Ishikawa (cell line): Measurements from ENCODE around the gene TBCE.

Experiments used
- EGR1 ChIP-seq: IDR thresholded peaks from 2 replicates; pipeline ENCODE4 v1.6.1; 2012
- EP300 ChIP-seq: IDR thresholded peaks from 2 replicates; pipeline ENCODE4 v1.6.1; 2012; ENCODE audit warnings: borderline replicate concordance
- MAX ChIP-seq: IDR thresholded peaks from 2 replicates; pipeline ENCODE4 v1.6.1; 2012
- YY1 ChIP-seq: IDR thresholded peaks from 2 replicates; pipeline ENCODE4 v1.6.1; 2012; ENCODE audit warnings: low read depth

- no peak for TF ChIP-seq YY1
- no peak for TF ChIP-seq MAX
- TF ChIP-seq EP300: no peak
- no peak for TF ChIP-seq EGR1
Observed at GRCh38 chr1:235408503-235408960, 41.3 kb downstream of the TBCE start.
